GM21367 (cell line): ENCODE data around the gene DDHD1.
"Not testable (repeated sequence)": the region's sequence is repeated elsewhere in the genome, so short reads cannot be mapped to it uniquely, and the experiment has no call there.

Experiments used
- ATAC-seq: cut with Tn5 transposase; IDR thresholded peaks from one replicate; pipeline ENCODE4 v1.9.1; 2021; ENCODE audit not compliant: unreplicated experiment

Gene DDHD1

DNA sequence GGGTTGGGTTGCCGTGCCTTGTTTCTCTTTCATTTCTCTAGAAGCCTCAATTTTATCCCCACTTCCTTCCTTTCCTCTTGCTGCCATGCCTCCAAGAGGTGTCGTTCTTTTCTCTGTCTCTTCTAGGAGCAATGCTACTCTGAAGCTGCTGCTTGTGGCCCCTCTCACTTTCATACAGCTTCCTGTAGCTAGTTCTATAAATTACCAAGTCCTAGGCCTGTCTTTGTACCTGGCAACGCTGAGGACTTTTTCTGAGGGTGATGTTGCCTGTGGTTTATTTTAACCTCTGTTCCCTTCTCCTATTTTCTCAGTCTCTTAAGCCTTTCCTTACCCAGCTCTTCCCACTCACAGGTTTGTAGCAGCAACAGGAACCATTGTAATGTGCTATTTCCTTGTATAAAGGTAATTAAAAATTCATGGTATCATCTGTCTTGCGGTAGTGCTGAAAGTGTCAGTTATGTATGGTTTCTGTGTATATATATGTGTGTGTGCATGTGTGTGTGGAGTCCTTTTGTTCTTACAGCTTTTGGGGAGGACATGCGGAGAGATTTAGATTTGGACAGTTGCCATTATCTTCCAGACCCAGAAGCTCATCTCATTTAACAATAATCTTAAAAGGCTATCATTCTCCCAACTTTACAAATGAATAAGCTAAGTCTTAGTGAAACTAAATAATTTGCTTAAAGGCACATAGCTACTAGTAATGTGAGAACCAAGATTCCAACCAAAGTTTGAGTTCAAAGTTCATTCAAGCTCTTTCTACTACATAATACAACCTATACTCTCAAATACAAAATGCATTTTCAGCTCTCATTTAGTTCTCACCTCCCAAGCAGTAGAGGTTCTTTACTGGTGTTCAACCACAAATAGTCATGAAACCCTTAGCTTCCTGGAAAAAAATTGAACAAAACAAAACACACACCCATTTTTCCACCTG, 43.8 kb downstream of the DDHD1 start:
- peak; percentile 86 for ATAC-seq

DNA sequence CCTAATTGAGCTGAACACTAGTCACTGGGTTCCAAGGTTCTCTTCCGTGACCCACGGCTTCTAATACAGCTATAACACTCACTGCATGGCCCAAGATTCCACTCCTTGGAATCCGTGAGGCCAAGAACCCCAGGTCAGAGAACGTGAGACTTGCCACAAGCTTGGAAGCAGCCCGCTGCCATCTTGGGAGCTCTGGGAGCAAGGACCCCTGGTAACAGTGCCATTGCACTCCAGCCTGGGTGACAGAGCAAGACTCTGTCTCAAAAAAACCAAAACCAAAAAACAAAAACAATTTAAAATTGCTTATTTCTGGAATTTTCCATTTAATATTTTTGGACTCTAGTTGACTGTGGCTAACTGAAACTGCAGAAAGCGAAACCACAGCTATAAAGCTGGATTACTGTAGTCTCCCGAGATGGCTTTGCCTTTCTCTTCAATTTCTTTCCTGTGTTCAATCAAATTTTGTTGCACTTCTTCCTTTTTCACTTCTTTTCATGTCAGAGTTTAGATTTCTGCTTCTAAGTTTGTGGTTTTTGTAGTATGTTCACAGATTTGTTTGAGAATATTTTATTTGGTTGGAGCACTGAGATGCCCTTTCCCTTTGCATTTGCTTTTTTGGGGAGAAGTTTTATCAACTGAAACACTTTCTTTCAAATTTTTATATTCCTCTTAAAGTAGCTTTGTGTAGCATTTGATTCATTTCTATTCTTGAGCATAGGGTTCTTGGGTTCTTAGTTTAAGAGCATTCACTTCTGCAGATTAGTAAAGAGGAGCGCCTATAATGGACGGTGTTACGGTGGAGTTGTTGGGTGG, 44.6 kb downstream of the DDHD1 start:
- no peak for ATAC-seq

DNA sequence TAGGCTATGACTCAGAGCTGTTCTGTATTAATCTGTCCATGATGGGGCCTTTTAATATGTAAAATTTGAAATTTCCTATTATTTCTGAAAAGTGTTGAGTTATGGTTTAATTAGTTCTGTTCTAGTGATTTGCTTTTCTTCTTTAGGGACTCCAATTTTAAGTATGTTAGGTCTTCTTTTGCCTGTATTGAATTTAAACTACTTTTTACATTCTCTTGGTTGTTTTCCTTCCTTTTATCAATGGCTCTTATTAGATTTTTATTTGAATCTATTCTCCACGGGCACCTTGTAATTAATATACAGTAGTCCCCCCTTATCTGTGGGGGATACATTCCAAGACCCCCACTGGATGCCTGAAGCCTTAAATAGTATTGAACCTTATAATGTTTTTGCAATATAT, 46.4 kb downstream of the DDHD1 start:
- ATAC-seq: no peak

GRCh38 chr14:53103636-53104340, 49.3 kb downstream of the DDHD1 start:
- no peak for ATAC-seq

DNA sequence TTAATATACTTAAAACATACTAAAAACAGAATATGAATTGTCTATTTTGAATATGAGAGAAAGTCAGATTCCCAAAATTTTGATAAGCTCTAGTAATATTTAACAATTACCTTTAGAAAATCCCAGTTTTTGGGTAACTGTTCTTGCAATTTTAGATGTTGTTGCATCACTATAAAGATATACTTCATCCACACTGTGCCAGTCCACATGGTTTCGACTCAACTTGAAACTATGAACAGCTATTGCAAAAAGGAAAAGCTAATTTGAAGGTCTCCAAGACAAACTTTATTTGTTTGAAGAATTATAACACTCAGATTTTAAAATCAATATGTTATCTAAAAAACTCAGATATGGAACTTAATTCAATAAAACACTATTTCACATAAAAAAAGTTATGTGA, 59.9 kb downstream of the DDHD1 start:
- ATAC-seq: no peak

DNA sequence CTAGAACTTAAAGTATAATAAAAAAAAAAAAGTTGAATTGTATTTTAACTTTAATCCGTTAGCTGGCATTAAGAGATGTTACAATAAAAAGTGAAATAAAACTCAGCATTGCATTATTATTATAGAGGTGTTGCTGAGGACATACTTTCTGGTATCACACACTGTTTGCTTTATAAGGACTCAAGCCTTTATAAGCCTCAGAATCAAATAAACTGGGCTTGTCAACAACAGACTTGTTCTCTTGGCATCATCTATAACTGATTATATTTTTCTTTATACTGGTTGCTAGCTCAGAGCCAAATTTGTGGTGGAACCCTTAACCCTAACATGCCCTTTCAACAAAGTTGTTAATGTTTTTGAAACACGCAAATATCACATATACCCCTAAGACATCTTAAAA, 62.3 kb downstream of the DDHD1 start:
- no peak for ATAC-seq

DNA sequence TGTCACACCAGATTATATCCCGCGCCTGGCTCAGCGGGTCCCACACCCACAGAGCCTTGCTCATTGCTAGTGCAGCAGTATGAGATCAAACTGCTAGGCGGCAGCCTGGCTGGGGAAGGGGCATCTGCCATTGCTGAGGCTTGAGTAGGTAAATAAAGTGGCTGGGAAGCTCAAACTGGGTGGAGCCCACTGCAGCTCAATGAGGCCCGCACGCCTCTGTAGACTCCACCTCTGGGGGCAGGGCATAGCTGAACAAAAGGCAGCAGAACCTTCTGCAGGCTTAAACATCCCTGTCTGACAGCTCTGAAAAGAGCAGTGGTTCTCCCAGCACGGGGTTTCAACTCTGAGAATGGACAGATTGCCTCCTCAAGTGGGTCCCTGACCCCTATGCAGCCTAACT, 68.2 kb downstream of the DDHD1 start:
- ATAC-seq: not testable (repeated sequence)

DNA sequence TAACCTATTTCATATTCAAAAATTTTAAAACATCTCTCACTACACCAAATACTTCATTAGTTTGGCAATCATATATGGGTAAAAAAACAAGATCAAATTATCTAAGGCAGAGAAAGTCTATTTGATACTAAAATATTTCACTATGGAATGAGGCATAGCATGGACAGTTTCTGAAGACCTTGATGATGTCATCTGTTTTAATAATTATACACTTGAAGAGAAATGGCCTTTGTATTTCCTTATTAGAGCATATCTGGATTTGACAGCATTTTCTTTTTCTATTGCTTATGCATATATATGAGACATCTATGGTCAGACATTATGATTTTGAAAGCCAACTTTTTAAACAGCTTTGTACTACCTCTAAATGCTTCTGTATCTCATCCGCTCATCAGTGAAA, 88.6 kb downstream of the DDHD1 start:
- no peak for ATAC-seq

GRCh38 chr14:53062856-53063255, 90.3 kb downstream of the DDHD1 start:
- no peak for ATAC-seq

DNA sequence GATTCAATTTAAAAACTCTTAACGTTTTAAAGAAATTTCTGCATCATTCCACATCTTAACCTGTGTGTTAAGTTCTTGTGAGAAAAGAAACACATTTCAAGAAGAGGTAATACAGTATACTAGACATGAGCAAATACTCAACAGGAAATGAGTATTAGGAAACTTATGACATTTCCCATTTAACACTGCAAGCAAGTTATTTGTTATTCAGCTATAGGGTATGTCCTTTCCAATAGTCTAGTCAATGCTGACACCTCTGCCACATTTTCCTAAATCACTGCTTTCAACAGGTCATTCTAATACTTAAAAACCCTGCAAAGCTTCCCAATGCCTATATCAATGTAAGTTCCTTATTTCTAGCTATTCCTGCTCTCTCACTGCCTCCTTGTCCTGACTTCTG, 93.1 kb downstream of the DDHD1 start:
- ATAC-seq: no peak

DNA sequence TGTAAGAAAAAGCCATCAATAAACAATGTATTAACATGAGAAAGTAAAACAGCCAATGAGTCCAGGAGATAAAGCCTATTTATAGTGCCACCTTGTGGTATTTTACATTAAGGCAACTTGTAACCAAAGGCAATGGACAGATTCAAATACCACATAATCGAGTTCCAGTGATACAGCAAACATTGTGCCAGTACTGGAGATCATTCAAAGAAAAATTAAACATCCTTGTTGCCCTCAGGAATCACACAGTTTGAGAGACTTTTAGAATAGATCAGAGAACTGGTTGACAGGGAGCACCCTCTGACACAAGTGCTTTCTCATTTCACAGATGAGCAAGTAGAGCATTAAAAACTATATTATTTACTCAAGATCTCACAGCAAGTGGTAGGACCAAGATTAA, 98.1 kb downstream of the DDHD1 start:
- peak; percentile 57 for ATAC-seq

DNA sequence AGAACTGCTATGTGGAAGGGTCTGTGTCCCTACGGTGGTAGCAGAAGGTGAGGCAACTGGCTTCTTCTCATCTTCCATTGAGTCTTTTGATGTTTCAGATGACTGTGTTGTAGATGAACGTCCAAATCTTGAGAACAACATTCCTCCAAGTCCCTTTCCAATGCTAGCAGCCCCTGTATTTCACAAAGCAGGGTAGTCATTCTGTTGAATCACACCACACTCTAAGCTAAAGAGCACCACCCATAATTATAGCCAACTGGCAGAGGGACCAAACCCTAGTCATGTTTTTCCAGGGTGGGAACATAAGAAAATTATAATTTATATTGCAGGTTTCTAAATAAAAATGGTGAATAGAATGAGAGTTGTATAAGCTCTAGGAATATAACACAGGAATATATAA, 98.7 kb downstream of the DDHD1 start:
- no peak for ATAC-seq

- no peak for ATAC-seq
Observed at GRCh38 chr14:53048631-53049030, 104.5 kb downstream of the DDHD1 start.

- ATAC-seq: no peak
Observed at GRCh38 chr14:53047307-53048069, 105.6 kb downstream of the DDHD1 start.

GRCh38 chr14:53044486-53044885, 108.6 kb downstream of the DDHD1 start:
- ATAC-seq: no peak

DNA sequence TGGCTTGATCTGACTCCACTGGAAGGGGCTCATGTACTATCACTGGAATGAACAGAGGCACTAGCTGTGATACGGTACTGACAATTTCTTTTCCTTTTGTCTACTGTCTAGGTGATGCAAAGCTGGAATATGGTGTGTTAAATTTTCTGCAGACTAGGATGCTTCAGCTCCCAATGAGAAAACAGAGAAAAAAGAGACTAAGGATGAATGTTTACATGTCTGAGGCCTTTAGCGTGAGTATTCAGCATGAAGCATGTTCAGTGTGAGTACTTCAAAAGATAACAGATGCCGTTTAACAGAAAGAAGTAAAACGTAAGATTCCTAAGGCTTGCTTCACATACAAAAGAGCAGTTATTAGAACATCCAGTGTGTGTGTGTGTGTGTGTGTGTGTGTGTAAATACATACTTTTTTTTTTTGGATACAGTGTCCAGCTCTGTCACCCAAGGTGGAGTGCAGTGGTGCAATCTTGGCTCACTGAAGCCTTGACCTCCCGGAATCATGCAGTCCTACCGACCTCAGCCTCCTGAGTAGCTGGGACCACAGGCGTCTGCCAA, 110.0 kb downstream of the DDHD1 start:
- no peak for ATAC-seq

GRCh38 chr14:53042480-53042879, 110.6 kb downstream of the DDHD1 start:
- ATAC-seq: no peak

DNA sequence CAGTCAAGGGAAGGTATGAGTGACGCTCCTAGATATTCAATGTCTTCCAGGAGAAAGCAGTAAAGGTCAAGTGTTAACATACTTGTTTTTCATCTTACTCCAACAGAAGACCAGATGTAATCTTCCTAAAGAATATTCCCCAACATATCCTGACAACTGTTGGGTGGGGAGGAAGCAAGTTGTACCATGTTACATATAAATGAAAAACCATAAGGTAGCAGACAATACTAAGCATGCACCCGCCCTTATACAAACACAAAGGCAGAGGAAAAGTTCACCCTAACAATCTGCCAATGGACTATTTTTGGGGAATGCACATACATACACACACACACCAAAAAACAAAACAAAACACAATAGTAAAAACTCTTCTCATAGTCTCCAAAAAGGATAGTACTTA, 112.1 kb downstream of the DDHD1 start:
- ATAC-seq: no peak

DNA sequence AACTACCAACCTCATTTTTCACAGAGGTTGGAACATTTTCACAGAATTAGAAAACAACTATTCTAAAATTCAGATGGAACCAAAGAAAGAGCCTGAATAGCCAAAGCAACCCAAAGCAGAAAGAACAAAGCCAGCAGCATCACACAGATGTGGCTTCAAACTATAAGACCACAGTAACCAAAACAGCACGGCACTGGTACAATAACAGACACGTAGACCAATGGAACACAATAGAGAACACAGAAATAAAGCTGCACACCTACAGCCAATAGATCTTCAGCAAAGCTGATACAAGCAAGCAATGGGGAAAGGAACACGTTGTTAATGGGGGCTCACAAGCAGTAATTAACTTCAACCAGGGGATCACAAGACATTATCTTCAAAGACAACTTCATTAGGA, 114.5 kb downstream of the DDHD1 start:
- no peak for ATAC-seq

DNA sequence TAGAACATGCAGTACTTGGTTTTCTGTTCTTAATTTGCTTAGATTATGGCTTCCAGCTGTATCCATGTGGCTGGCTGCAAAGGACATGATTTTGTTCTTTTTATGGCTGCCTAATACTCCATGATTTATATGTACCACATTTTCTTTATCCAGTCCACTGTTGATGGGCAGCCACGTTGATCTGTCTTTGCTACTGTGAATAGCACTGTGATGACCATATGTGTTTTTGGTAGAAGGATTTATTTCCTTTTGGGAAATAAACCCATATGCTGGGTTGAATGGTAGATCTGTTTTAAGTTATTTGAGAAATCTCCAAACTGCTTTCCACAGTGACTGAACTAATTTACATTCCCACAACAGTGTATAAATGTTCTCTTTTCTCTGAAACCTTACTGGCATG, 116.1 kb downstream of the DDHD1 start:
- no peak for ATAC-seq
